Activated CD8-positive, alpha-beta T cell treated with anti-CD3 and anti-CD28 coated beads, Interleukin-2, amount 10 ng/mL, durations not matched to agents 7 days and 5 days (primary cell): ENCODE data around the gene POU2F3. TPM values are rescaled to one million over a fixed set of nuclear protein-coding genes. Genes with fewer than 3 reads are reported as not detected.

Source experiments
- ATAC-seq: fragments of 150-1000 bp; cut with Tn5 transposase; one replicate; pipeline ENCODE4 v1.10.0; 2021; ENCODE audit warnings: moderate library complexity
- CTCF ChIA-PET: fragments of 350-600 bp; sonication (Branson Sonifier 250); formaldehyde crosslinking; loops from one replicate; lab custom pipeline; 2021; ENCODE audit warnings: antibody characterized with exemption; lab: Charles Lee
- POLR2A ChIA-PET: fragments of 350-600 bp; sonication (Branson Sonifier 250); formaldehyde crosslinking; loops from one replicate; lab custom pipeline; 2021; ENCODE audit warnings: antibody characterized with exemption; lab: Charles Lee
- DNase-seq: peaks from one replicate; pipeline ENCODE4 v3.0.0-alpha.2; 2020
- H3K27ac Mint-ChIP-seq: one replicate; pipeline ENCODE4 v1.8.0; 2021; ENCODE audit warnings: mild to moderate bottlenecking, mixed read lengths
- H3K27me3 Mint-ChIP-seq: one replicate; pipeline ENCODE4 v1.8.0; 2021; ENCODE audit warnings: low read depth, mixed read lengths
- H3K36me3 Mint-ChIP-seq: one replicate; pipeline ENCODE4 v1.8.0; 2021; ENCODE audit warnings: low read depth, mixed read lengths
- H3K4me1 Mint-ChIP-seq: one replicate; pipeline ENCODE4 v1.8.0; 2021; ENCODE audit warnings: low read depth, mixed read lengths
- H3K4me3 Mint-ChIP-seq: one replicate; pipeline ENCODE4 v1.8.0; 2021; ENCODE audit warnings: mild to moderate bottlenecking, mixed read lengths
- H3K9me3 Mint-ChIP-seq: one replicate; pipeline ENCODE4 v1.8.0; 2022; ENCODE audit warnings: mixed read lengths; ENCODE audit not compliant: insufficient read depth
- total RNA-seq, 2 experiments: library from RNA; stranded (reverse); gene quantifications; one replicate each; pipeline ENCODE4 v1.2.3, GENCODE V29; 2021

The POU2F3 gene
- total RNA-seq, 2 experiments from 2014 or later: not detected

GRCh38 chr11:120230433-120231071 lies 9.4 kb upstream of the POU2F3 start:
- DNase-seq: no peak
- H3K4me3 Mint-ChIP-seq: no peak overlapping the region
- POLR2A ChIA-PET: no interaction called here
- H3K27ac Mint-ChIP-seq: no peak overlapping the region
- H3K27me3 Mint-ChIP-seq: peaks cover 16% of the 10 kb centered on the region
- H3K4me1 Mint-ChIP-seq: peaks cover 5% of the 10 kb centered on the region
- no peaks in the 10 kb centered on the region for H3K9me3 Mint-ChIP-seq
- H3K36me3 Mint-ChIP-seq: no peaks in the 10 kb centered on the region
- CTCF ChIA-PET: interaction anchor here (1.4 to 13.9 kb wide), 4 partner anchors 13 to 71 kb away, joined by 3 to 344 read pairs (median 34); no protein-coding TSS in a partner anchor
- ATAC-seq: no peak

DNA sequence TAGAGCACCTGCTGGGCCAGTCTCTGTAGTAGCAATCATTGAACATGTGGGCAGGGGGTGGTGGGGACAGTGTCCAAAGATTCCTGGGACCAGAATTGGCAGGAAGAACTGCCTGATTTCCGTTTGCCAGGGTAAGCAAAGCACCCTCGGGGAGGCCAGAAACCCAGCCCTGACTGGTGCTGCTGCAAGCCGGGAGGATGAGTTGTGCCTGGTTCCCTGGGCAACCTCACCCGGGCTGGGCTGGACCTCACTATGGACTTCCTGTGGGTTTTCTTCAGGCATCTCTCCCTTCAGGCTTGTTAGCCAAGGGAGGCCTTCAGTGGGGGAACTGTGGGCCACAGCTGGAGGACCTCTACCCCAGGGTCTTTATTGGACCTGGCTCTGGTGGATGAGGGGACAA lies 8.0 kb upstream of the POU2F3 start:
- peaks cover 29% of the 10 kb centered on the region for H3K27me3 Mint-ChIP-seq
- ATAC-seq: no peak
- DNase-seq: no peak
- ChIA-PET POLR2A (no interaction called here), CTCF (interaction anchor here (0.6 to 13.9 kb wide), 2 partner anchors 69 to 911 kb away, joined by 3 to 344 read pairs; no protein-coding TSS in a partner anchor)
- no peaks in the 10 kb centered on the region for H3K36me3 Mint-ChIP-seq
- H3K4me3 Mint-ChIP-seq: no peak overlapping the region
- peaks cover 5% of the 10 kb centered on the region for H3K4me1 Mint-ChIP-seq
- H3K9me3 Mint-ChIP-seq: no peaks in the 10 kb centered on the region
- H3K27ac Mint-ChIP-seq: no peak overlapping the region

DNA sequence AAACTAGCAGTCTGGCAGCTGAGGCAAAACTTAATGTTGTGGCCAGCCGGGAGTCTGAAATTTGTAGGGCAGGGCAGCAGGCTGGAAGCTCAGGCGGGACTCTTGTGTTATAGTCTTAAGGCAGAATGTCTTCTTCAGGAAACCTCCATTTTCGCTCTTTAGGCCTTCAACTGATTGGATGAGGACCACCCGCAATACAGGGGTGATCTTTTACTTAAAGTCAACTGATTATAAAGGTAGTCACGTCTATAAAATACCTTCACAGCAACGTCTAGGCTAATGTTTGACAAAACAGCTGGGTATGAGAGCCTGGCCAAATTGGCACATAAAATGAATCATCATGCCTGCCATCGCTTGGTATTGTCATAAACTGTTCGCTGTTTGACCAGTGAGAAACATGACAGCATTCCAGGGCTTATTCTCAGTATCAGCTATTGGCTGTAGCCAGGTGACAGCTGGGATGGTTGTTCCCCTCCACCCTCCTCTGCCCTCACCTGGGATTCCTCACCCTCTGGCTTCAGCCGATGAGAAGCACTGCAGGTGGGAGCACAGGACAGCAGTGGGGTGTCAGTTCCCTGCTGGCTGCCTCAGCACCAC lies 6.6 kb upstream of the POU2F3 start:
- peaks cover 5% of the 10 kb centered on the region for H3K4me1 Mint-ChIP-seq
- POLR2A ChIA-PET: no interaction called here
- H3K9me3 Mint-ChIP-seq: no peaks in the 10 kb centered on the region
- no peak overlapping the region for H3K27ac Mint-ChIP-seq
- peaks cover 41% of the 10 kb centered on the region for H3K27me3 Mint-ChIP-seq
- no peak for ATAC-seq
- H3K36me3 Mint-ChIP-seq: no peaks in the 10 kb centered on the region
- no peak for DNase-seq
- H3K4me3 Mint-ChIP-seq: no peak overlapping the region
- CTCF ChIA-PET: interaction anchor here (0.9 to 13.9 kb wide), 5 partner anchors 14 to 68 kb away, joined by 3 to 344 read pairs (median 5); no protein-coding TSS in a partner anchor

GRCh38 chr11:120235024-120235628 lies 4.8 kb upstream of the POU2F3 start:
- Mint-ChIP-seq H3K27ac (no peak overlapping the region), H3K27me3 (peaks cover 52% of the 10 kb centered on the region), H3K9me3 (no peaks in the 10 kb centered on the region), H3K36me3 (no peaks in the 10 kb centered on the region), H3K4me3 (no peak overlapping the region), H3K4me1 (peaks cover 5% of the 10 kb centered on the region)
- POLR2A ChIA-PET: interaction anchor here (1.6 kb wide), 1 partner anchor 65 kb away, joined by 3 read pairs; no protein-coding TSS in a partner anchor
- CTCF ChIA-PET: interaction anchor here (1.0 to 13.9 kb wide), 11 partner anchors 10 to 88 kb away, joined by 3 to 344 read pairs (median 6); no protein-coding TSS in a partner anchor
- peak; percentile 78 for DNase-seq
- peak; percentile 82 for ATAC-seq

DNA sequence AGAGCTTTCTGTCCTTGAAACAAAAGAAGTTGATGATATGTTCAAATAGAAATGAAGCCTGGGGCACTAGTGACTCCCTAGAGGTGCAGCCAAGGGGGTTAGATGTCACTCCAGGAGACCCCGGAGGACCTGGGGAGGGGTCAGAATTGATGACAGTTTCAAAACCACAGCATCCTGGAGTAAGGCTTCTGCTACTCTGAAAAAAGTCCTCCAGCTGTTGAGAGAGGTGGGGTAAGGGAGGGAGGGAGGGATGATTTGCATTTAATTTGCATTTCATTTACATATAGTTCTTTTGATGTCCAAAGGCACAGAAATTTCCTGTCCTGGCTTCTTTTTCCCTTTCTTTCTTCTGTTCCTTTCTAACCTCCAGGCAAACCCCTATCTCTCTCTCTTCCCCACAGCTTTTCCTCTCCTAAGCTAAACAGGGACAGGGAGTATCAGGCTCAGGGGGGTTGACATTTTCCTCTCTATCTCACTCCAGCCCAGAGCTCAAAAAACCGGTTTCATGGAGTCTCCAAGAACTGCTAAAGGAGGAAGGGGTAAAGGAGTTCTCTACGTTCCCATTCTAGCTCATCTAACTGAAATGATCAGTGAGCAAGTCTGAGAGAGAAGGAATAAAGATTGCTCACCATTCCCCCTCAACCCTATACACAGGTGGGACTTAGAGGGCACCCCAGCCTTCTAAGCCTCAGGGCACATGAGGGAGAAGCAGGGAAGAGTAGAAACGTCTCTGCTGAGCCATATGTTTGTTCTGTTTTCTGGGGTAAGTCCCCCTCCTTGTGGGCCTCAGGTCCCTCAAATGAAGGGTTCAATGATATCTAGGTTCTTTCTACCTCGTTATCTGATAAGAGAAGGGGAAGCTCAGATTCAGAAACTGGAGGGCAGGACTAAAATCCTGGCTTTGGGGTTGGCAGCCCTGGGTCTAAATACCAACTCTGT lies 3.5 kb upstream of the POU2F3 start:
- peaks cover 8% of the 10 kb centered on the region for H3K4me1 Mint-ChIP-seq
- H3K4me3 Mint-ChIP-seq: no peak overlapping the region
- no peaks in the 10 kb centered on the region for H3K36me3 Mint-ChIP-seq
- H3K27ac Mint-ChIP-seq: no peak overlapping the region
- ChIA-PET POLR2A (interaction anchor here (0.8 kb wide), 1 partner anchor 12 kb away, joined by 3 read pairs; no protein-coding TSS in a partner anchor), CTCF (interaction anchor here (1.0 to 13.9 kb wide), 14 partner anchors 11 to 507 kb away, joined by 3 to 344 read pairs (median 5); partner anchors contain the start of gene NECTIN1)
- ATAC-seq: no peak
- H3K27me3 Mint-ChIP-seq: peaks cover 65% of the 10 kb centered on the region
- no peaks in the 10 kb centered on the region for H3K9me3 Mint-ChIP-seq
- no peak for DNase-seq

DNA sequence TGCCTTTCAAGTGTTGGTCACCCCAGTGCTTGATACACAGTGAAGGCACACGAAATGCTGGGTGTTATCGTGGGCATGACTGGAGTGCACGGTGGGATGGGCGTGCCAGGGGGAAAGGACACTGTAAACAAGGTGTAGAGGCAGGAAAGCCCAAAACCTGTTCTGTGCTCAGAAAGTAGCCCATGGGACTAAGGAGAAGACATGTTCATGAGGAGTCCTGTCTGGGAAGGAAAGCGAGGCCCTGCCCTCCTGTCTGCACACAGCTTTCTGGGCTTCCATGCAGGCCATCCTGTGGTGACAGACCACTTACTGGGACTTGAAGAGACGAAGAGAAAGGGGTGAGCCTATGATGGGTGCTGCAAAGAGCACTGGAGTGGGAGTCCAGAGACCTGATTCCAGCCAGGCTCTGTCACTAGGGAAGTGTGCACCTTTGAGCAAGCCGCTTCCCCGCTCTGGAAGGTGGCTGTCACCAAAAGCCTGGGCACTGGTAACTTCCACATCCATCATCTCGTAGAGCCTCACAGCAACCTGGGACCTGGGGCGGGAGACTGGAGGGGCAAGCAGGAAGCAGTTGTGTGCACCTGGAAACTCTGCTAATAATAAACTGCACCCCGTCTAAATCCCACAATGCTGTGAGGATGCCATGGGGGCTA lies 846 bp upstream of the POU2F3 start:
- no peak overlapping the region for H3K4me3 Mint-ChIP-seq
- H3K27me3 Mint-ChIP-seq: peaks cover 76% of the 10 kb centered on the region
- H3K9me3 Mint-ChIP-seq: no peaks in the 10 kb centered on the region
- peaks cover 11% of the 10 kb centered on the region for H3K4me1 Mint-ChIP-seq
- no peak for DNase-seq
- no peak overlapping the region for H3K27ac Mint-ChIP-seq
- H3K36me3 Mint-ChIP-seq: no peaks in the 10 kb centered on the region
- ChIA-PET CTCF (interaction anchor here (0.7 to 13.9 kb wide), 2 partner anchors 9 to 62 kb away, joined by 3 to 344 read pairs; no protein-coding TSS in a partner anchor), POLR2A (no interaction called here)
- ATAC-seq: no peak

DNA sequence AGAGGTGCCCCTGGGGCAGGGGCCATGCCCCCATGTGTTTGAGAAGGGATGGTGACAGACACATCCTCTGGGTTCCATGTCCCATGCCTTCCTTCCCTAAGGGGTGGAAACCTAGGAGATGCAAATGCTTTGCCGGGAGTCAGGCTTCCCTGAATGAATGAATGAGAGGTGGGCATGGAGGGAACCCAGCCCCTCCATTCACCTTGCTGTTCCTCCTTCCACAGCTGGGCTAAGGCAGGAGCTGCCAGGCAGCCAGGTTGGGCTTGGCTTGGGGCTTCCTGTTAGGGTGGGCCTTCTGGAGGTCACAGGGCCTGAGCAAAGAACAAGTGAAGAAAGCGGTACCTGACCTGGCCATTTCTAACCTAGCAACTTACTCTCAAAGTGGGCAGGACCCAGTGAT lies 926 bp downstream of the POU2F3 start:
- H3K27ac Mint-ChIP-seq: no peak overlapping the region
- ChIA-PET CTCF (interaction anchor here (13.9 kb wide), 1 partner anchor 61 kb away, joined by 344 read pairs; no protein-coding TSS in a partner anchor), POLR2A (no interaction called here)
- H3K4me3 Mint-ChIP-seq: no peak overlapping the region
- ATAC-seq: no peak
- peaks cover 79% of the 10 kb centered on the region for H3K27me3 Mint-ChIP-seq
- H3K36me3 Mint-ChIP-seq: no peaks in the 10 kb centered on the region
- DNase-seq: no peak
- no peaks in the 10 kb centered on the region for H3K9me3 Mint-ChIP-seq
- peaks cover 28% of the 10 kb centered on the region for H3K4me1 Mint-ChIP-seq

- peaks cover 1% of the 10 kb centered on the region for H3K36me3 Mint-ChIP-seq
- no peak for ATAC-seq
- peaks cover 28% of the 10 kb centered on the region for H3K4me1 Mint-ChIP-seq
- CTCF ChIA-PET: no interaction called here
- H3K27ac Mint-ChIP-seq: no peak overlapping the region
- DNase-seq: no peak
- H3K9me3 Mint-ChIP-seq: no peaks in the 10 kb centered on the region
- POLR2A ChIA-PET: no interaction called here
- peaks cover 79% of the 10 kb centered on the region for H3K27me3 Mint-ChIP-seq
- no peak overlapping the region for H3K4me3 Mint-ChIP-seq
These were observed 1.3 kb downstream of the POU2F3 start for GRCh38 chr11:120241277-120241676.

DNA sequence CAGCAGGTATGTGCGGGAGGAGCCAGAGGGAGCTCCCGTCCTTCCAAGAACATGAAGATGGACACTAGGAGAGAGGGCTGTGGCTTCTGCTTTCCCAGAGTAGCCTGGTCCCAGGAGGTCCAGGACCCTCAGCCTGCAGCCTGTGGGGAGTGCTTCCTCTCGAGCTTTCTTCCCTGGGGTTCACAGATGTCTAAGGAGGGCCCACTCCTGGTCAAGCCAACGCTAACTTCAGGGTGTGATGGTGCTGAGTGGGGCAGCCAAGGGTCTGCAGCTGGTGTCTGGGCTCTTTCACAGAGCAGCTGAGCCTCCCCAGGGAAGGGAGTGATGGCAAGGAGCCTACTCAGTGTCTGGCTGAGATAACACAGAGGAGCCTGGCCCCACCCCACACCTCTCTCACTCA lies 3.3 kb downstream of the POU2F3 start:
- peaks cover 70% of the 10 kb centered on the region for H3K27me3 Mint-ChIP-seq
- ATAC-seq: no peak
- CTCF ChIA-PET: interaction anchor here (0.7 to 9.7 kb wide), 6 partner anchors 8 to 74 kb away, joined by 3 to 75 read pairs (median 12); no protein-coding TSS in a partner anchor
- no peaks in the 10 kb centered on the region for H3K9me3 Mint-ChIP-seq
- H3K36me3 Mint-ChIP-seq: peaks cover 3% of the 10 kb centered on the region
- H3K4me1 Mint-ChIP-seq: peaks cover 45% of the 10 kb centered on the region
- no peak overlapping the region for H3K27ac Mint-ChIP-seq
- POLR2A ChIA-PET: no interaction called here
- DNase-seq: no peak
- no peak overlapping the region for H3K4me3 Mint-ChIP-seq

DNA sequence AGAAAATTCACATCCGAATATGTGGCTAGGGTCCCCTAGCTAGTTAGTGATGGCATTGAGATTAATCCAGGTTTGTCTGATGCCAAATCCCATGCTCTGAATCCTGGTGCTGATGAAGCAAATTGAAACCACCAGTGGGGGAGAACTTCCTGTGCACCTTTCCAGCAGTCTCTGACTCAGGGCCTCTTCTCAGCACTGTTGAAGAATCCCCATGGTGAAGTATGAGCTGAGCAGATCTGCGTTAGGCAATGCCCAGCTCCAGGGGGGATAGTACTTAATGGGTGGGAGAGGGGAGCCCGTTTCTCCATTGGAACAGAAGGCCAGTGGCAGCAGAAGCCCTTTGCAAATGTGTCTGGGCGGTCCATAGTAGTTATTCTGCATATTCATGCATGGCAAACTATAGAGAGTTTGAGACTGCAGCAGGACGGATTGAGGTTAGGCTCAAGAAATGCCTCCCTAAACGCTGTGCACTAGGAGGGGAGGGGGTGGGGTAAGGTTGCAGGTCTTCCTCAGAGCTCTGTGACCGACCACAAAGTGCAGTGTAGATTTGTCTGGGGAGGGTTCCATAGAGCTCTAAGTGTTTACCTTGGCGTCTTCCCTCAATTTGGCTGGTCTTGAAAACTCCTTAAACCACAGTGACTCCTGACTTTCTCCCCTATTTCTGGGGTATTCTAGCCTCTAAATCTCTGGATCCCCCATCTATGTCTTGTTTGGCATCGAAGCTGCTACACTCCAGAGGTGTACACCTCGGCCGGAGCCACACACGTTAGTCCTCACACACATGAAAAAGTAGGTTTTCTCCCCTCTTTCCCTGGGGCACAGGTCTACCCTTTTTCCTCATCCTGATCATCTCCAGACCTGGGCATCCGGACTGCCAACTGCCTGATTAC lies 4.8 kb downstream of the POU2F3 start:
- POLR2A ChIA-PET: no interaction called here
- Mint-ChIP-seq H3K27ac (no peak overlapping the region), H3K27me3 (peaks cover 59% of the 10 kb centered on the region), H3K36me3 (peaks cover 3% of the 10 kb centered on the region), H3K4me1 (peaks cover 60% of the 10 kb centered on the region), H3K9me3 (no peaks in the 10 kb centered on the region), H3K4me3 (no peak overlapping the region)
- ATAC-seq: no peak
- peak; percentile 27 for DNase-seq
- CTCF ChIA-PET: interaction anchor here (1.6 to 9.7 kb wide), 5 partner anchors 9 to 76 kb away, joined by 3 to 75 read pairs (median 16); no protein-coding TSS in a partner anchor
